NOMO-1 treated with dmso at 0.1 percent for 144 hours (cell line): Measurements from ENCODE around the gene BRINP3.
A peak's percentile ranks its signal among the peaks of the same experiment; 100 is the strongest.

Experiments used
- DNase-seq: peaks from one replicate; lab custom pipeline; 2025; ENCODE audit not compliant: unreplicated experiment; lab: John Stamatoyannopoulos, UW

The BRINP3 gene

GRCh38 chr1:190453550-190453949, 24.1 kb downstream of the BRINP3 start:
- DNase-seq = no peak

GRCh38 chr1:190452272-190452848, 25.3 kb downstream of the BRINP3 start:
- no peak for DNase-seq

GRCh38 chr1:190444464-190444863, 33.2 kb downstream of the BRINP3 start:
- DNase-seq = no peak

- DNase-seq = no peak
These were observed 38.2 kb downstream of the BRINP3 start for GRCh38 chr1:190439447-190439846.

GRCh38 chr1:190436615-190437014, 41.0 kb downstream of the BRINP3 start:
- no peak for DNase-seq

GRCh38 chr1:190429932-190430331, 47.7 kb downstream of the BRINP3 start:
- DNase-seq = no peak

GRCh38 chr1:190429141-190429540, 48.5 kb downstream of the BRINP3 start:
- no peak for DNase-seq

GRCh38 chr1:190416239-190416638, 61.4 kb downstream of the BRINP3 start:
- no peak for DNase-seq

GRCh38 chr1:190413142-190413541, 64.5 kb downstream of the BRINP3 start:
- DNase-seq = no peak

GRCh38 chr1:190403402-190403801, 74.3 kb downstream of the BRINP3 start:
- DNase-seq = no peak

GRCh38 chr1:190399233-190399632, 78.4 kb downstream of the BRINP3 start:
- DNase-seq = no peak

- no peak for DNase-seq
These were observed 86.1 kb downstream of the BRINP3 start for GRCh38 chr1:190391582-190391981.

GRCh38 chr1:190377991-190378390, 99.7 kb downstream of the BRINP3 start:
- DNase-seq = no peak

- DNase-seq = no peak
These were observed 100.4 kb downstream of the BRINP3 start for GRCh38 chr1:190377294-190377693.

- no peak for DNase-seq
These were observed 101.6 kb downstream of the BRINP3 start for GRCh38 chr1:190376044-190376443.

- peak; percentile 4 for DNase-seq
These were observed 103.8 kb downstream of the BRINP3 start for GRCh38 chr1:190373705-190374336.

- DNase-seq = no peak
These were observed 110.5 kb downstream of the BRINP3 start for GRCh38 chr1:190367200-190367599.

- no peak for DNase-seq
These were observed 112.4 kb downstream of the BRINP3 start for GRCh38 chr1:190365283-190365682.

- no peak for DNase-seq
These were observed 124.0 kb downstream of the BRINP3 start for GRCh38 chr1:190353538-190354101.

- DNase-seq = no peak
These were observed 133.2 kb downstream of the BRINP3 start for GRCh38 chr1:190344454-190344853.

- DNase-seq = no peak
These were observed 138.8 kb downstream of the BRINP3 start for GRCh38 chr1:190338829-190339228.

- DNase-seq = no peak
These were observed 148.8 kb downstream of the BRINP3 start for GRCh38 chr1:190328871-190329270.

- DNase-seq = no peak
These were observed 149.3 kb downstream of the BRINP3 start for GRCh38 chr1:190328361-190328760.
